Sigmoid colon (tissue), 7 donors: Measurements from ENCODE around the gene KIF13A. TPM values are rescaled to one million over a fixed set of nuclear protein-coding genes. Genes with fewer than 3 reads are reported as not detected.
A peak's percentile ranks its signal among the peaks of the same experiment; 100 is the strongest.
"Not testable (repeated sequence)": the region's sequence is repeated elsewhere in the genome, so short reads cannot be mapped to it uniquely, and the experiment has no call there.

Source experiments
- DNase-seq: peaks from one replicate; pipeline ENCODE4 v3.0.0-alpha.2; 2019
- H3K27ac ChIP-seq, 4 donors: fragments of 200-600 bp; sonication (generic); one replicate each; pipeline ENCODE4 v1.5.1; 2016 to 2019; ENCODE audit warnings: mild to moderate bottlenecking in 1 of 4
- H3K27me3 ChIP-seq, 3 donors: fragments of 200-600 bp; sonication (generic); one replicate each; pipeline ENCODE4 v1.5.1; 2019; ENCODE audit warnings: mild to moderate bottlenecking in 1 of 3
- H3K36me3 ChIP-seq, 4 donors: fragments of 200-600 bp; sonication (generic); one replicate each; pipeline ENCODE4 v1.5.1; 2016 to 2019
- H3K4me1 ChIP-seq, 4 donors: fragments of 200-600 bp; sonication (generic); one replicate each; pipeline ENCODE4 v1.5.1; 2017 to 2019
- H3K4me3 ChIP-seq, 4 donors: fragments of 200-600 bp; sonication (generic); one replicate each; pipeline ENCODE4 v1.5.1; 2017 to 2019; ENCODE audit warnings: mild to moderate bottlenecking in 2 of 4, moderate library complexity in 1 of 4
- H3K9me3 ChIP-seq, 4 donors: fragments of 200-600 bp in 3 of 4; sonication (generic) in 3 of 4; one replicate each; pipeline versions ENCODE4 v1.5.1 to v1.6.1; 2013 to 2019
- EP300 ChIP-seq, 4 donors: sonication (generic); formaldehyde crosslinking; IDR thresholded peaks; one replicate each; pipeline ENCODE4 v1.6.1; 2017; ENCODE audit warnings: antibody characterized with exemption in 4 of 4
- POLR2A ChIP-seq, 2 donors: fragments of 450-650 bp; IDR thresholded peaks; one replicate each; pipeline ENCODE4 v1.6.1; 2016; ENCODE audit warnings: antibody characterized with exemption in 2 of 2, mild to moderate bottlenecking in 2 of 2, moderate library complexity in 2 of 2
- POLR2AphosphoS5 ChIP-seq, 4 donors: sonication (generic); formaldehyde crosslinking; IDR thresholded peaks; one replicate each; pipeline ENCODE4 v1.6.1; 2017; ENCODE audit warnings: antibody characterized with exemption in 4 of 4
- WGBS, 2 donors: extraction: QIAGEN DNeasy Blood & Tissue Kit; methylation state at CpG; one replicate each; pipeline ENCODE4 v1.1.7; 2013; 5-methylcytosine and 5-hydroxymethylcytosine counted together
- intact Hi-C: fragments of 100-400 bp; cut with DNase I; formaldehyde crosslinking; loops from one replicate; pipeline ENCODE4 v1.15.1; 2023
- polyA plus RNA-seq, 3 donors: library from polyadenylated mRNA; stranded (reverse); fragments of 200-250 nt; gene quantifications; one replicate each; pipeline ENCODE4 v1.2.3, GENCODE V29; 2013
- total RNA-seq, 4 donors: library from RNA; depleted of rRNA; stranded (reverse); fragments of >200 nt; gene quantifications; one replicate each; pipeline ENCODE4 v1.1.0, GENCODE V29; 2016
- TF ChIP-seq, protein P1 (sequence below), 4 experiments: fragments of 450-650 bp in 3 of 4; fragments of 200-600 bp in 1 of 4; IDR thresholded peaks; one replicate each; pipeline ENCODE4 v1.5.1; 2016 to 2019; ENCODE audit warnings: antibody characterized with exemption in 4 of 4, mild to moderate bottlenecking in 3 of 4, moderate library complexity in 2 of 4
- donor health status: healthy with polysubstance abuse.
- donor health status: Bipolar disorder and iron deficiency.
- donor health status: healthy.

The KIF13A gene
- total and polyA plus RNA-seq, 7 donors, result 18.5 to 73.8 (median 55.3) TPM

DNA sequence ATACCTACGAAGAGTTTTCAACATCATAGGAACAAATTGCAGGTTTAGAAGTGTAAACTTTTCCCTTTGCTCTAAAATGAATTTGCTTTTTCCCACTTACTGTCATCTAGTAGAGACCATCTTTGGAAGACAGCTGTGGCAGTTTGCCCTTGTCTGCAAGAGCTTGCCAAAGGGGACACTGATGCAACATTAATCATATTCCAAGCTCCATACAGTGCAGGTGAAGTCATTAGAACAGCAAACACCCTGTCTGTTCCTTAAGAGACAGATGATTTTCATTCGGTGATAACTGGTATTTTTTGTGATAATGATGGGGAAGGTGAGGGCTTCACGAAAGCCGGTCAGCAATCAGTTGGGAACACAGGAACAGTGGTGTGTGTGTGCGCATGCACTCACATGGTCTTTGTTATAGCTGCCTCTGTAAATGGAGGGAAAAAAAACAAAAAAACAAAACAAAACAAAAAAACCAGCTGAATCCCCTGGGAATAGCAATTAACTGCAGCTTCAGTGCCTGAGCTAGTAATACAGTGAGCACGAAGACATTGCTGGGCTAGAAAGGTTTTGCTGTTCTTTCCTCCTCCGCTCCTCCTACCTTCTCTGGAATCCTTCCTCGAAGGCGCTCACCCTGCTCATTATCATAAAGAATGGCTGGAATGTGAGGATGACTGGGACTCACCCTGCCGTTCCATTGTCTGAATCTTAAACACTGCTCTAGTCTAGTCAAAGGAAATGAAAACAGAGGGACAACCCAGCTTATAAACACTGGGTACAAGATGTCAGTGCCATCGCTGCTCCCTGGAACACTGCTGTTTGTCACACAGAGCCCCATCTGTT, 35.2 kb upstream of the KIF13A start:
- no peak for DNase-seq
- WGBS, 2 donors, result 85 to 90% methylated on average over 11 of the region's 11 CpGs
- Histone ChIP-seq H3K27ac (no peak overlapping the region), H3K9me3 (no peaks in the 10 kb centered on the region), H3K36me3 (no peaks in the 10 kb centered on the region), H3K27me3 (no peaks in the 10 kb centered on the region), H3K4me1 (peaks cover 0 to 16% (median 5%) of the 10 kb centered on the region in 4 donors), H3K4me3 (no peak overlapping the region)
- intact Hi-C loops, result no loop called here
- TF ChIP-seq, protein P1, sequence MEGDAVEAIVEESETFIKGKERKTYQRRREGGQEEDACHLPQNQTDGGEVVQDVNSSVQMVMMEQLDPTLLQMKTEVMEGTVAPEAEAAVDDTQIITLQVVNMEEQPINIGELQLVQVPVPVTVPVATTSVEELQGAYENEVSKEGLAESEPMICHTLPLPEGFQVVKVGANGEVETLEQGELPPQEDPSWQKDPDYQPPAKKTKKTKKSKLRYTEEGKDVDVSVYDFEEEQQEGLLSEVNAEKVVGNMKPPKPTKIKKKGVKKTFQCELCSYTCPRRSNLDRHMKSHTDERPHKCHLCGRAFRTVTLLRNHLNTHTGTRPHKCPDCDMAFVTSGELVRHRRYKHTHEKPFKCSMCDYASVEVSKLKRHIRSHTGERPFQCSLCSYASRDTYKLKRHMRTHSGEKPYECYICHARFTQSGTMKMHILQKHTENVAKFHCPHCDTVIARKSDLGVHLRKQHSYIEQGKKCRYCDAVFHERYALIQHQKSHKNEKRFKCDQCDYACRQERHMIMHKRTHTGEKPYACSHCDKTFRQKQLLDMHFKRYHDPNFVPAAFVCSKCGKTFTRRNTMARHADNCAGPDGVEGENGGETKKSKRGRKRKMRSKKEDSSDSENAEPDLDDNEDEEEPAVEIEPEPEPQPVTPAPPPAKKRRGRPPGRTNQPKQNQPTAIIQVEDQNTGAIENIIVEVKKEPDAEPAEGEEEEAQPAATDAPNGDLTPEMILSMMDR (IDR thresholded peaks at IDR 0.05), result no peak
- no peak for TF ChIP-seq POLR2A (IDR thresholded peaks at IDR 0.05)
- no peak for TF ChIP-seq POLR2AphosphoS5 (IDR thresholded peaks at IDR 0.05)
- no peak for TF ChIP-seq EP300 (IDR thresholded peaks at IDR 0.05)

DNA sequence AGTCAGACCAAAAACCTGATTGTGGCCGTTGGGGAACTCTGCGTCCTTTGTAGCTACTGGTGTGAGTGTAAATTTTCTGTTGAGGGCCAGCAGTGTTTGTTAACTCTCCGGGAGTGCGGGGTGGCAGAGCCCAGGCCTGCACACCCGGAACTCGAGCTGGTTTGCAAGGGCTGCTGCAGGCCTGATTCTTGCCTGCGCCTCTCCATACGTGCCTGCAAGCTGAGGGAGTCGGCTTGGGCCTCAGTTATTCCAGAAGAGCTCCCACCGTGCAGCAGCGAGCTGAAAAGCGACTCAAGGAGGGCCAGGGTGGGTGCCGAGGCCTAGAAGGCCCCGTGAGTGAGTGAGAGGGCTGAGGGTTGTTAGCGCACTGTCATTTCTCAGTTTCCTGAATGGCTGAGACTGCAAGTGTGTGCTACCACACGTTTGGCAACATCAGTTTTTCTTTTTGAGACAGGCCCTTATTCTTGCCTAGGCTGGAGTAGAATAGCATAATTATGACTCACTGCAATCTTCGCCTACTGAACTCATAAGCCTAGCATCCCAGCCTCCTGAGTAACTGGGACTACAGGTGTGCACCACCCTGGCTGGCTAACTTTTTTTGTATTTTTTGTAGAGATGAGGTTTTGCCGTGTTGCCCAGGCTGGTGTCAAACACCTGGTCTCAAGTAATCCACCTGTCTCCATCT, 33.9 kb upstream of the KIF13A start:
- DNase-seq, result no peak
- TF ChIP-seq POLR2A (IDR thresholded peaks at IDR 0.05) (no peak), EP300 (IDR thresholded peaks at IDR 0.05) (no peak), POLR2AphosphoS5 (IDR thresholded peaks at IDR 0.05) (no peak)
- TF ChIP-seq, protein P1 (IDR thresholded peaks at IDR 0.05), result no peak
- H3K36me3 ChIP-seq, result no peaks in the 10 kb centered on the region
- intact Hi-C loops, result no loop called here
- no peak overlapping the region for H3K4me3 ChIP-seq
- peak overlapping the region in 2 of 4 donors; percentile 11 to 55 for H3K27ac ChIP-seq
- H3K9me3 ChIP-seq, result no peaks in the 10 kb centered on the region
- H3K4me1 ChIP-seq, result peaks cover 0 to 16% (median 5%) of the 10 kb centered on the region in 4 donors
- WGBS, 2 donors, result 83 to 90% methylated on average over 18 of the region's 18 CpGs
- no peaks in the 10 kb centered on the region for H3K27me3 ChIP-seq

DNA sequence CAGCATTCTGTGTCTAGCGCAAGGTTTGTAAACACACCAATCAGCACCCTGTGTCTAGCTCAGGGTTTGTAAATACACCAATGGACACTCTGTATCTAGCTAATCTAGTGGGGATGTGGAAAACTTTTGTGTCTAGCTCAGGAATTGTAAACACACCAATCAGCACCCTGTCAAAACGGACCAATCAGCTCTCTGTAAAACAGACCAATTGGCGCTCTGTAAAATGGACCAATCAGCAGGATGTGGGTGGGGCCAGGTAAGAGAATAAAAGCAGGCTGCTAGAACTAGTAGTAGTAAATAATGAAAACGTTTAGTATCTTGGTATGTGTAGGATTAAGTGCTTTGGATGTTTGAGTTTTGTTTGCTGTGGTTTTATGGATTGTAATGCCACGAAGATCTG, 33.1 kb upstream of the KIF13A start:
- DNase-seq, H3K27me3 ChIP-seq, H3K4me3 ChIP-seq, H3K36me3 ChIP-seq, H3K9me3 ChIP-seq, intact Hi-C loops: not testable (repeated sequence)
- peaks cover 0 to 16% (median 5%) of the 10 kb centered on the region in 4 donors for H3K4me1 ChIP-seq
- peak overlapping the region in 2 of 4 donors; percentile 11 to 55 for H3K27ac ChIP-seq
- 80 to 82% methylated on average over 5 of the region's 5 CpGs for WGBS, 2 donors

DNA sequence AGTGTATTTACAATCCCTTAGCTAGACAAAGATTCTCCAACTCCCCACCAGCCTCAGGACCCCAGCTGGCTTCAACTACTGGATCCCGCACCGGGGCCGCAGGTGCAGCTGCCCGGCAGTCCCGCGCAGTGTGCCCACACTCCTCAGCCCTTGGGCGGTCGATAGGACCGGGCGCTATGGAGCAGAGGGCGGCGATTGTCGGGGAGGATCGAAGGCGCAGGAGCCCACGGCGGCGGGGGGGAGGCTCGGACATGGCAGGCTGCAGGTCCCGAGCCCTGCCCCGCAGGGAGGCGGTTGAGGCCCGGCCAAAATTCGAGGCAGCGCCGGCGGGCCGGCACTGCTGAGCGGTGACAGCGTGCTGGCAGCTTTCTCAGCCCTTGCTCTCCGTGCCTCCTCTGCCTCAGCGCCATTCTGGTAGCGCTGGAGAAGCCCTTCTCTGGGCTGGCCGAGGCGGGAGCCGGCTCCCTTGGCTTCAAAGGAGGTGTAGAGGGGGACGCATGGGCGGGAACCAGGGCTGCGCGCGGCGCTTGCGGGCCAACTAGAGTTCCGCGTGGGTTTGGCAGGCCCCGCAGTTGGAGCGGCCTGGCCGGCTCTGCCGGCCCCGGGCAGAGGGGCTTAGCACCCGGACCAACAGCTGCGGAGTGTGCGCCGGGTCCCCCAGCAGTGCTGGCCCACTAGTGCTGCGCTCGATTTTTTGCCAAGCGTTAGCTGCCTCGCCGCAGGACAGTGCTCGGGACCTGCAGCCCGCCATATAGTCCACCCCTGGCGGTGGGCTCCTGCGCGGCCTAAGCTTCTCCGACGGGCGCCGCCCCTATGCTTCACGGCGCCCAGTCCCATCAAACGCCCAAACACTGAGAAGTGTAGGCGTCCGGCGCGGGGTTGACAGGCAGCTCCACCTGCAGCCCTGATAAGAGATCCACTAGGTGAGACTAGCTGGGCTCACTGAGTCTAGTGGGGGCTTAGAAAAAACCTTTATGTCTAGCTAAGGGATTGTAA, 32.4 kb upstream of the KIF13A start:
- Histone ChIP-seq H3K27me3 (no peaks in the 10 kb centered on the region), H3K9me3 (no peaks in the 10 kb centered on the region), H3K27ac (peak overlapping the region in 1 of 4 donors; percentile 55), H3K4me3 (peak overlapping the region in 2 of 4 donors; percentile 18 to 40), H3K4me1 (peaks cover 0 to 16% (median 5%) of the 10 kb centered on the region in 4 donors), H3K36me3 (no peaks in the 10 kb centered on the region)
- intact Hi-C loops, result no loop called here
- TF ChIP-seq POLR2AphosphoS5 (IDR thresholded peaks at IDR 0.05) (no peak), EP300 (IDR thresholded peaks at IDR 0.05) (no peak), POLR2A (IDR thresholded peaks at IDR 0.05) (no peak)
- TF ChIP-seq, protein P1 (IDR thresholded peaks at IDR 0.05), result no peak
- no peak for DNase-seq
- WGBS, 2 donors, result 82 to 87% methylated on average over 75 of the region's 75 CpGs

DNA sequence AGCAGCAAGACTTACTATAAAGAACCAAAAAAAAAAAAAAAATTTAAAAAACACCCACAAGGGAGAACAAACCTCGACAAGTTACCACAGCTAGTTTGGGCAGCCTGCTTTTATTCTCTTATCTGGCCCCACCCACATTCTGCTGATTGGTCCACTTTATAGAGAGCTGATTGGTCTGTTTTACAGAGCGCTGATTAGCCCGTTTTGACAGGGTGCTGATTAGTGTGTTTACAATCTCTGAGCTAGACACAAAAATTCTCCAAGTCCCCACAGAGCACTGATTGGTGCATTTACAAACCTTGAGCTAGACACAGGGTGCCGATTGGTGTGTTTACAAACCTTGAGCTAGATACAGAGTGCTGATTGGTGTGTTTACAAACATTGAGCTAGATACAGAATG, 31.7 kb upstream of the KIF13A start:
- H3K9me3 ChIP-seq, intact Hi-C loops, H3K27me3 ChIP-seq, H3K36me3 ChIP-seq, H3K27ac ChIP-seq, DNase-seq: not testable (repeated sequence)
- H3K4me3 ChIP-seq, result peak overlapping the region in 1 of 4 donors; percentile 40
- H3K4me1 ChIP-seq, result peaks cover 0 to 16% (median 5%) of the 10 kb centered on the region in 4 donors
- 80 to 85% methylated on average over 4 of the region's 4 CpGs for WGBS, 2 donors
